DND-41 (cell line): Measurements from ENCODE around the gene IRS2.

Experiments used
- ATAC-seq: fragments of 200-7000 bp; cut with Tn5 transposase; 3 replicates; pipeline ENCODE4 v1.9.1; 2021; ENCODE audit warnings: low read depth; ENCODE audit not compliant: insufficient read depth
- DNase-seq: peaks from one replicate; pipeline ENCODE4 v3.0.0-alpha.2; 2020
- H2AFZ ChIP-seq: 2 replicates; pipeline ENCODE4 v1.6.0; 2012; ENCODE audit warnings: low read depth, low read length
- H3K27ac ChIP-seq: 2 replicates; pipeline ENCODE4 v1.5.1; 2012; ENCODE audit warnings: low read length, inconsistent platforms
- H3K27me3 ChIP-seq: fragments of 200-600 bp; sonication (generic); 2 replicates; pipeline ENCODE4 v1.6.0; 2012; ENCODE audit warnings: low read length, mild to moderate bottlenecking, inconsistent platforms; ENCODE audit not compliant: insufficient read depth, poor library complexity
- H3K36me3 ChIP-seq: 2 replicates; pipeline ENCODE4 v1.5.1; 2012; ENCODE audit warnings: low read length, inconsistent platforms; ENCODE audit not compliant: insufficient read depth
- H3K4me1 ChIP-seq: 2 replicates; pipeline ENCODE4 v1.5.1; 2012; ENCODE audit warnings: mild to moderate bottlenecking, low read length; ENCODE audit not compliant: insufficient read depth
- H3K4me2 ChIP-seq: 2 replicates; pipeline ENCODE4 v1.6.0; 2012; ENCODE audit warnings: mild to moderate bottlenecking, moderate library complexity, low read length, inconsistent platforms; ENCODE audit not compliant: insufficient read depth
- H3K4me3 ChIP-seq, 2 experiments: fragments of 200-600 bp in 1 of 2; shearing (Covaris generic) in 1 of 2; 2 replicates each; pipeline ENCODE4 v1.5.1; 2012 to 2016; ENCODE audit warnings: inconsistent platforms in 2 of 2, low read length in 2 of 2, mild to moderate bottlenecking in 2 of 2, low read depth in 1 of 2, moderate library complexity in 1 of 2
- H3K79me2 ChIP-seq: 2 replicates; pipeline ENCODE4 v1.6.0; 2012; ENCODE audit warnings: low read length, inconsistent platforms; ENCODE audit not compliant: insufficient read depth
- H3K9ac ChIP-seq: 2 replicates; pipeline ENCODE4 v1.6.0; 2012; ENCODE audit warnings: low read depth, mild to moderate bottlenecking, inconsistent platforms, low read length, moderate library complexity
- H3K9me3 ChIP-seq: 2 replicates; pipeline ENCODE4 v1.5.1; 2012; ENCODE audit warnings: low read length, moderate library complexity, mild to moderate bottlenecking, inconsistent platforms; ENCODE audit not compliant: insufficient read depth, severe bottlenecking
- H4K20me1 ChIP-seq: 2 replicates; pipeline ENCODE4 v1.6.0; 2012; ENCODE audit warnings: low read length; ENCODE audit not compliant: insufficient read depth
- EZH2 ChIP-seq: IDR thresholded peaks from 3 replicates; pipeline ENCODE4 v1.6.1; 2012; ENCODE audit warnings: borderline replicate concordance, low read depth, mild to moderate bottlenecking, moderate library complexity, low read length, inconsistent platforms; ENCODE audit not compliant: severe bottlenecking
- TF ChIP-seq, protein P1 (sequence below): IDR thresholded peaks from 2 replicates; pipeline ENCODE4 v1.5.1; 2012; ENCODE audit warnings: borderline replicate concordance, low read length, moderate library complexity, mild to moderate bottlenecking; ENCODE audit not compliant: poor library complexity, severe bottlenecking; ENCODE audit errors: extremely low read depth

Gene IRS2

GRCh38 chr13:109761695-109762094 is 24.7 kb downstream of the IRS2 start:
- Histone ChIP-seq H3K27me3 (no peaks in the 10 kb centered on the region), H3K9ac (no peak overlapping the region), H3K79me2 (no peaks in the 10 kb centered on the region), H2AFZ (no peak overlapping the region), H3K4me2 (no peak overlapping the region), H3K4me3 (no peak overlapping the region), H3K9me3 (no peaks in the 10 kb centered on the region), H3K36me3 (no peaks in the 10 kb centered on the region), H4K20me1 (no peaks in the 10 kb centered on the region), H3K27ac (no peak overlapping the region), H3K4me1 (peaks cover 44% of the 10 kb centered on the region)
- ATAC-seq = no peak
- TF ChIP-seq, protein P1, sequence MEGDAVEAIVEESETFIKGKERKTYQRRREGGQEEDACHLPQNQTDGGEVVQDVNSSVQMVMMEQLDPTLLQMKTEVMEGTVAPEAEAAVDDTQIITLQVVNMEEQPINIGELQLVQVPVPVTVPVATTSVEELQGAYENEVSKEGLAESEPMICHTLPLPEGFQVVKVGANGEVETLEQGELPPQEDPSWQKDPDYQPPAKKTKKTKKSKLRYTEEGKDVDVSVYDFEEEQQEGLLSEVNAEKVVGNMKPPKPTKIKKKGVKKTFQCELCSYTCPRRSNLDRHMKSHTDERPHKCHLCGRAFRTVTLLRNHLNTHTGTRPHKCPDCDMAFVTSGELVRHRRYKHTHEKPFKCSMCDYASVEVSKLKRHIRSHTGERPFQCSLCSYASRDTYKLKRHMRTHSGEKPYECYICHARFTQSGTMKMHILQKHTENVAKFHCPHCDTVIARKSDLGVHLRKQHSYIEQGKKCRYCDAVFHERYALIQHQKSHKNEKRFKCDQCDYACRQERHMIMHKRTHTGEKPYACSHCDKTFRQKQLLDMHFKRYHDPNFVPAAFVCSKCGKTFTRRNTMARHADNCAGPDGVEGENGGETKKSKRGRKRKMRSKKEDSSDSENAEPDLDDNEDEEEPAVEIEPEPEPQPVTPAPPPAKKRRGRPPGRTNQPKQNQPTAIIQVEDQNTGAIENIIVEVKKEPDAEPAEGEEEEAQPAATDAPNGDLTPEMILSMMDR = no peak
- no peak for TF ChIP-seq EZH2
- no peak for DNase-seq

DNA sequence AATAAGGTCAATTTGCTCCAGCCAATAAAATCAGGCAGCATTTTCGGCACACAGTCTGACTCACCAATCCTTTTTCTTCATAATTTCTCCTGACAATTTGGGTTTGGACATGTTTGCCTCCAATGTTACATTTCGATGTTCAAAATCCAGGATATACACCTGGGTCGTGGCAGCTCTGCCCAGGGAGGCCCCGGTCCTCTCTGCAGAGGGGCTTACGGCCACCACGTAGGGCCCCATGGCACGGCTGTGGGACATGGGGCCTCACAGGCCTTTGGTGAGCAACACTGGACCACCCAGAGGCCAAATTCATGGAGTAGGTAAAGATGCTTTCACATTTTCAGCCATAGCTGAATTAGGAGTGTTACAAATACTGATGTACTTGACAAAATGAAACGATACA is 25.4 kb downstream of the IRS2 start:
- H3K4me3 ChIP-seq = no peak overlapping the region

DNA sequence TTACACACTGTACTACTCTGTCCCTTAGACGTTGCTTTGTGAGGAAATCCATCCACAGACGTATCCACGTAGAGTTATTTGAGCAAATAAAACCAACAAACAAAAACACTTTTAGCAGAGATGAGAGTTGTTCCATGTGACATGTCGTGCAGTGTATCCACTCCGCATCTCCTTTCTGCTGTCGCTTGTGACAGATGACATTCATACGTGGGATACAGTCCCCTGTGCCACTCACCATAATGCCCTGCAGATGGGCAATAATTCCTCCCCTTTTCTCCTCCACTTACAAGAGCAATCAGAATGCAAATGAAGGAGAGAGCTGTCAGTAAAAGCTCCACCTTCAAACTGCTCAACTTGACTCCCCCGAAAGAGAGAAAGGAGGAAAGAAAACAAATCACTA is 26.0 kb downstream of the IRS2 start:
- no peaks in the 10 kb centered on the region for H3K79me2 ChIP-seq
- no peaks in the 10 kb centered on the region for H3K36me3 ChIP-seq
- H3K4me1 ChIP-seq = peaks cover 40% of the 10 kb centered on the region
- H4K20me1 ChIP-seq = no peaks in the 10 kb centered on the region
- H3K4me2 ChIP-seq = no peak overlapping the region
- no peak overlapping the region for H3K4me3 ChIP-seq
- no peak overlapping the region for H3K9ac ChIP-seq
- DNase-seq (no peak), ATAC-seq (no peak)
- H3K9me3 ChIP-seq = no peaks in the 10 kb centered on the region
- H3K27ac ChIP-seq = no peak overlapping the region
- no peaks in the 10 kb centered on the region for H3K27me3 ChIP-seq
- TF ChIP-seq, protein P1 = no peak
- TF ChIP-seq EZH2 = no peak
- no peak overlapping the region for H2AFZ ChIP-seq

More for the DNA sequence above, 25.4 kb downstream of the IRS2 start:
- no peaks in the 10 kb centered on the region for H3K27me3 ChIP-seq
- no peaks in the 10 kb centered on the region for H3K36me3 ChIP-seq
- H3K4me2 ChIP-seq = no peak overlapping the region
- H4K20me1 ChIP-seq = no peaks in the 10 kb centered on the region
- DNase-seq (no peak), ATAC-seq (no peak)
- peaks cover 42% of the 10 kb centered on the region for H3K4me1 ChIP-seq
- H3K79me2 ChIP-seq = no peaks in the 10 kb centered on the region
- no peak overlapping the region for H2AFZ ChIP-seq
- TF ChIP-seq, protein P1 = no peak
- no peak for TF ChIP-seq EZH2
- H3K27ac ChIP-seq = no peak overlapping the region
- H3K9me3 ChIP-seq = no peaks in the 10 kb centered on the region
- H3K9ac ChIP-seq = no peak overlapping the region

DNA sequence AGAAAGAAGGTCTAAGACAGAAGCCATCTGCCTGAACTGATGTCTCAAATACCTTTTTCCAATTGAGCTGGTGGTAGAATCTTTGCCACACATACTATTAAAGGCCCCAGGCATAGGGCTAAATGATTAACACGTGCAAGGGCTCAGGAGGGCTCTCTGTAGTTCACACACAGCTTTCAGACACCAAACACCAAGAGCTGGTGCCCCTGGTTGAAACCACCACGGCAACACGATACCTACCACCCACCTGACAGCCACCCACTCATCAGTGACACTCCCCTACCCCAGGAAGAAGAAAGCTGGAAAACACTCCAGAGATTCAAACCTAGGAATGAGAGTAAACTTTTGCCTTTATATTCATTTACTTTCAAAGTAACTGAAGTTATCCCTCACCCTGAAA is 26.8 kb downstream of the IRS2 start:
- ATAC-seq = no peak
- TF ChIP-seq, protein P1 = no peak
- TF ChIP-seq EZH2 = no peak
- no peak overlapping the region for H3K4me3 ChIP-seq
- no peak overlapping the region for H2AFZ ChIP-seq
- H3K36me3 ChIP-seq = no peaks in the 10 kb centered on the region
- H3K9ac ChIP-seq = no peak overlapping the region
- H3K4me1 ChIP-seq = peaks cover 32% of the 10 kb centered on the region
- H3K9me3 ChIP-seq = no peaks in the 10 kb centered on the region
- no peak for DNase-seq
- no peak overlapping the region for H3K27ac ChIP-seq
- H3K4me2 ChIP-seq = no peak overlapping the region
- no peaks in the 10 kb centered on the region for H4K20me1 ChIP-seq
- no peaks in the 10 kb centered on the region for H3K79me2 ChIP-seq
- H3K27me3 ChIP-seq = no peaks in the 10 kb centered on the region
